PC-3 (cell line): ENCODE measurements around the gene SIL1. TPM values are rescaled to one million over a fixed set of nuclear protein-coding genes. Genes with fewer than 3 reads are reported as not detected.

Source experiments
- ATAC-seq: fragments of 200-7000 bp; cut with Tn5 transposase; 2 replicates; pipeline ENCODE4 v1.9.1; 2020; ENCODE audit warnings: mild to moderate bottlenecking, moderate library complexity
- BruUV-seq: library from RNA; stranded (reverse); fragments of 400-500 nt; replicated peaks from 2 replicates; lab custom pipeline; 2021; lab: Mats Ljungman, UMichigan
- CTCF ChIA-PET: fragments of 300-600 bp; sonication (Branson Sonifier 250); formaldehyde crosslinking; loops from one replicate; lab custom pipeline; 2022; ENCODE audit warnings: antibody characterized with exemption; lab: Charles Lee
- POLR2A ChIA-PET: fragments of 300-600 bp; sonication (Branson Sonifier 250); formaldehyde crosslinking; loops from one replicate; lab custom pipeline; 2022; ENCODE audit warnings: antibody characterized with exemption; ENCODE audit not compliant: unreplicated experiment; lab: Charles Lee
- DNase-seq: peaks from one replicate; pipeline ENCODE4 v3.0.0-alpha.2; 2015
- H2AFZ ChIP-seq: fragments of 300-600 bp; sonication (generic); 2 replicates; pipeline ENCODE4 v1.6.0; 2016; ENCODE audit warnings: antibody characterized with exemption, low read length
- H3F3A ChIP-seq: fragments of 300-600 bp; sonication (generic); one replicate; pipeline ENCODE4 v1.6.0; 2017; ENCODE audit warnings: antibody characterized with exemption, low read length, control low read depth, mild to moderate bottlenecking; ENCODE audit not compliant: unreplicated experiment
- H3K27ac ChIP-seq: fragments of 300-600 bp; sonication (generic); 2 replicates; pipeline ENCODE4 v1.5.1; 2016; ENCODE audit warnings: mild to moderate bottlenecking, low read length
- H3K27me3 ChIP-seq: fragments of 300-600 bp; sonication (generic); 2 replicates; pipeline ENCODE4 v1.6.1; 2016; ENCODE audit warnings: low read length, mixed read lengths
- H3K36me3 ChIP-seq: fragments of 300-600 bp; sonication (generic); 2 replicates; pipeline ENCODE4 v1.6.1; 2016; ENCODE audit warnings: low read depth, mixed run types, low read length, mixed read lengths
- H3K4me1 ChIP-seq: fragments of 300-600 bp; sonication (generic); 2 replicates; pipeline ENCODE4 v1.5.1; 2016; ENCODE audit warnings: low read length; ENCODE audit not compliant: insufficient read depth
- H3K4me2 ChIP-seq: fragments of 300-600 bp; sonication (generic); 2 replicates; pipeline ENCODE4 v1.6.0; 2016; ENCODE audit warnings: low read length
- H3K4me3 ChIP-seq: fragments of 300-600 bp; sonication (generic); 2 replicates; pipeline ENCODE4 v1.5.1; 2016; ENCODE audit warnings: mild to moderate bottlenecking, low read length, mixed read lengths
- H3K79me2 ChIP-seq: fragments of 300-600 bp; sonication (generic); 2 replicates; pipeline ENCODE4 v1.6.1; 2017; ENCODE audit warnings: low read length, mixed read lengths
- H3K9ac ChIP-seq: fragments of 300-600 bp; sonication (generic); 2 replicates; pipeline ENCODE4 v1.6.0; 2016; ENCODE audit warnings: mild to moderate bottlenecking, low read length
- H3K9me2 ChIP-seq: fragments of 300-600 bp; sonication (generic); replicated peaks from 2 replicates; pipeline ENCODE4 v1.6.1; 2016; ENCODE audit warnings: mixed run types, low read length, mixed read lengths
- H3K9me3 ChIP-seq: fragments of 300-600 bp; sonication (generic); 2 replicates; pipeline ENCODE4 v1.6.1; 2016; ENCODE audit warnings: low read length, mixed read lengths
- H4K20me1 ChIP-seq: fragments of 300-600 bp; sonication (generic); 2 replicates; pipeline ENCODE4 v1.6.1; 2016; ENCODE audit warnings: low read length, mixed read lengths
- EZH2 ChIP-seq: fragments of 300-600 bp; sonication (generic); IDR thresholded peaks from one replicate; pipeline ENCODE4 v1.6.1; 2017; ENCODE audit warnings: antibody characterized with exemption, mild to moderate bottlenecking, low read length; ENCODE audit not compliant: unreplicated experiment
- EZH2phosphoT487 ChIP-seq: fragments of 300-600 bp; sonication (generic); IDR thresholded peaks from 2 replicates; pipeline ENCODE4 v1.6.1; 2018; ENCODE audit warnings: mild to moderate bottlenecking, antibody characterized with exemption, low read length, borderline replicate concordance
- intact Hi-C: fragments of 100-400 bp; cut with micrococcal nuclease; formaldehyde crosslinking; loops from 2 replicates; pipeline ENCODE4 v1.9.0; 2023
- total RNA-seq: library from RNA; depleted of rRNA; stranded (reverse); fragments of >200 nt; gene quantifications from 2 replicates; pipeline ENCODE4 v1.2.3, GENCODE V29; 2014
- TF ChIP-seq, protein P1 (sequence below): fragments of 300-600 bp; sonication (generic); conservative IDR thresholded peaks from 2 replicates; pipeline ENCODE4 v1.5.1; 2017; ENCODE audit warnings: antibody characterized with exemption, low read depth, mild to moderate bottlenecking, low read length

Gene SIL1
- total RNA-seq, 1 experiment from 2014 or later, result 7.9 TPM

DNA sequence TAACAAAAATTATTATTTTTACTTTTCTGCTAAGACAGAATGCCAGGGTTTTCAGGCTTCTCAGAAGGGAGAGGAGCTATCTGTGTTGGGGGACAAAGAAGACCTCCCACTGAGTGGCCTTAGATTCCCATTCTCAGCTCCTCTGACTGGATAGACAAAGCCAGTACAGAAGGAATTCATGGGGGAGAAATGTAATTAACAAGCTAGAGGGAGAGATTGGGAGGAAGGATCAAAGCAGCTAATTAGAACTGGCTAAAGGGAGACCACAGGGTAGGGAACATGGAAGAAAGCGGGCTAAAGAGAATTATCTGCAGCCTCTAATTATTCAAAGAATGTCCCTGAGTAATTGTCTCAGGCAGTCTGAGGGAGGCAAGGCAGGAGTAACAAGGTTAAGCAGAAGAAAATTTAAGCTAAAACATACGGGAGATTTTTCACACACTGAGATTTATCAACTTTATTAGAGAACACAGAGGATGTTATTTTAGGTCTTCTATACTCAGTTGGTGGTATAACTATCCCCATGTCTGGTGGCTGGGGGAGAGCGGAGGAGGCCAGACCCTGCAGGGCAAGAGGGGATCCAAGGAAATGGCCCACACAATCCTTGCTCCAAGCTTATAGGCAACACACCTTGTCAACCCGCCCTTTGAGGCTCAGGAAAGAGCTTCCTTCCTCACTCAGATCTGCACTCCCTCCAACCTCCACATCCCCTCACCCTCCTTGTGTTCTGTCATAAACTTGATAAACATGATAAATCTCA, 235.4 kb downstream of the SIL1 start:
- no peak for ATAC-seq
- ChIA-PET CTCF (no interaction called here), POLR2A (no interaction called here)
- Histone ChIP-seq H3K27ac (no peak overlapping the region), H3K4me3 (no peak overlapping the region), H4K20me1 (no peaks in the 10 kb centered on the region), H2AFZ (no peak overlapping the region), H3K9me3 (no peaks in the 10 kb centered on the region), H3K9ac (no peak overlapping the region), H3K4me1 (no peaks in the 10 kb centered on the region), H3K36me3 (no peaks in the 10 kb centered on the region), H3K4me2 (no peak overlapping the region), H3K9me2 (no peaks in the 10 kb centered on the region), H3K27me3 (no peaks in the 10 kb centered on the region), H3F3A (no peaks in the 10 kb centered on the region), H3K79me2 (no peaks in the 10 kb centered on the region)
- no peak for DNase-seq
- TF ChIP-seq EZH2phosphoT487 (no peak), EZH2 (no peak)
- TF ChIP-seq, protein P1, sequence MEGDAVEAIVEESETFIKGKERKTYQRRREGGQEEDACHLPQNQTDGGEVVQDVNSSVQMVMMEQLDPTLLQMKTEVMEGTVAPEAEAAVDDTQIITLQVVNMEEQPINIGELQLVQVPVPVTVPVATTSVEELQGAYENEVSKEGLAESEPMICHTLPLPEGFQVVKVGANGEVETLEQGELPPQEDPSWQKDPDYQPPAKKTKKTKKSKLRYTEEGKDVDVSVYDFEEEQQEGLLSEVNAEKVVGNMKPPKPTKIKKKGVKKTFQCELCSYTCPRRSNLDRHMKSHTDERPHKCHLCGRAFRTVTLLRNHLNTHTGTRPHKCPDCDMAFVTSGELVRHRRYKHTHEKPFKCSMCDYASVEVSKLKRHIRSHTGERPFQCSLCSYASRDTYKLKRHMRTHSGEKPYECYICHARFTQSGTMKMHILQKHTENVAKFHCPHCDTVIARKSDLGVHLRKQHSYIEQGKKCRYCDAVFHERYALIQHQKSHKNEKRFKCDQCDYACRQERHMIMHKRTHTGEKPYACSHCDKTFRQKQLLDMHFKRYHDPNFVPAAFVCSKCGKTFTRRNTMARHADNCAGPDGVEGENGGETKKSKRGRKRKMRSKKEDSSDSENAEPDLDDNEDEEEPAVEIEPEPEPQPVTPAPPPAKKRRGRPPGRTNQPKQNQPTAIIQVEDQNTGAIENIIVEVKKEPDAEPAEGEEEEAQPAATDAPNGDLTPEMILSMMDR, result no peak
- BruUV-seq, result no TSS peak
- intact Hi-C loops, result no loop called here

DNA sequence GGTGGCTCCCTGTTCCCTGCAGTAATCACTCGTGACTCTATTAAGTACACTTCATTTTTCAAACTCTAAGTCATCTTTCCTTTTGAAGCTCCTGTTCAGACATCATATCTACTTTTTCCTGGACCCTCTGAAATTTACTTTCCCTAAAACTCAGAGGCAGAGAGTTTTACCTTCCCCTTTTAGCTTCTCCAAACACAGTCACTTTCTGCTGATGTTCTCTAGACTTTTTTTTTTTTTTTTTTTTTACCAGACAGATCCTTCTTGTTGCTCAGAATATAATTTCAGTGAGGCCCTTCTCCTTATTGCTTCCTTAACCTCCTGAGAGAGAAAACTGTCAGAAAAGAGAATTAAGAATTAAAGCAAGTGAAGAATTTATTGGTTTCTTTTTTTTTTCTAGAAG, 236.4 kb downstream of the SIL1 start:
- BruUV-seq, result no TSS peak
- TF ChIP-seq, protein P1, result no peak
- TF ChIP-seq EZH2phosphoT487 (no peak), EZH2 (no peak)
- Histone ChIP-seq H3K9me3 (no peaks in the 10 kb centered on the region), H3K4me2 (no peak overlapping the region), H3K4me1 (no peaks in the 10 kb centered on the region), H4K20me1 (no peaks in the 10 kb centered on the region), H2AFZ (no peak overlapping the region), H3K4me3 (no peak overlapping the region), H3K9me2 (no peaks in the 10 kb centered on the region), H3K27ac (no peak overlapping the region), H3K27me3 (no peaks in the 10 kb centered on the region), H3F3A (no peaks in the 10 kb centered on the region), H3K36me3 (no peaks in the 10 kb centered on the region), H3K79me2 (no peaks in the 10 kb centered on the region), H3K9ac (no peak overlapping the region)
- intact Hi-C loops, result no loop called here
- DNase-seq (no peak), ATAC-seq (no peak)
- CTCF ChIA-PET, result no interaction called here
- POLR2A ChIA-PET, result no interaction called here

DNA sequence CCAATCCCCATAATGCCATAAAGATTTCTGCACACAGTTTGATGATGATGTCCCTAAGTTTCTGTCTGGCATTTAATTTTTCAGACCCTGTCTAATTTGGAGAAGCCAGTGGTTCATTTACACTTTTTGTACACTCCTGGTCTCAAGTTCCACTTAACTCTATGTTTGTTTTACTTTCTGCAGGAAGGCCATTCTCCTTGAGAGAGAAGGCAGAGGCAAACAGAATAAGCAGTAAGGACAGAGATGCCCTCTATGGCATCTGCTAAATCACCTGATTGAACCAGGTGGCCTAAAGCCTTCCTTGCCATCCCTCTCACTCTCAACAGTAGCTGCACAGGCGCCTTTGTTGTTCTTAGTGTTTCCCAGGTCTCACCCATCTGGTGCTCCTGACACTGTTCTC, 236.9 kb downstream of the SIL1 start:
- ATAC-seq (no peak), DNase-seq (no peak)
- no peaks in the 10 kb centered on the region for H3F3A ChIP-seq
- BruUV-seq, result no TSS peak
- no peak overlapping the region for H3K27ac ChIP-seq
- no peak overlapping the region for H3K4me3 ChIP-seq
- H3K9me2 ChIP-seq, result no peaks in the 10 kb centered on the region
- H3K36me3 ChIP-seq, result no peaks in the 10 kb centered on the region
- TF ChIP-seq, protein P1, result no peak
- no peak for TF ChIP-seq EZH2
- no peak for TF ChIP-seq EZH2phosphoT487
- no peaks in the 10 kb centered on the region for H3K27me3 ChIP-seq
- ChIA-PET CTCF (no interaction called here), POLR2A (no interaction called here)
- no peak overlapping the region for H2AFZ ChIP-seq
- intact Hi-C loops, result no loop called here
- H3K79me2 ChIP-seq, result no peaks in the 10 kb centered on the region
- no peaks in the 10 kb centered on the region for H4K20me1 ChIP-seq
- H3K9me3 ChIP-seq, result no peaks in the 10 kb centered on the region
- no peaks in the 10 kb centered on the region for H3K4me1 ChIP-seq
- no peak overlapping the region for H3K4me2 ChIP-seq
- no peak overlapping the region for H3K9ac ChIP-seq
